ENCODE results near the gene ATP2B3.

The ATP2B3 gene

DNA sequence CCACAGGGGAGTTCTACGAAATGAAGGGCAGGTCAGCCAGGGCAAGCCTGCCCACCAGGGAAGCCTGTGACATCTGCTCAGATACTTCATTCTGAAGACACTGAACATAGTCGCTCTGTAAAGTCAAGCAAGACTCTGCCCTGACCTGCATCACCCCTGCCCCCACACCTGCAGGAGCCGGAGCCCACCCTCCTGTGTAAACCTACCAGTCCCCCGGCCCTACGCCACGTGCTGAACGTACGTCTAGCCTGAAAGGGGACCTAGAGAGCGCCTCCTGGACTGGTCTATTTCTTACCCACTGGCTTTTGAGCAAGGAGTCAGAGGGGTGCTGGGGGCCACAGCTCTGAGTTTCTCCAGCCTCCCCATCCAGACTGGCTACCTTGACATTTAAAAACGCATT, 69.9 kb downstream of the ATP2B3 start:
- no peaks in the 10 kb centered on the region for H3K27me3 ChIP-seq (ENCODE audit: control insufficient read depth, insufficient read depth, low read length)

DNA sequence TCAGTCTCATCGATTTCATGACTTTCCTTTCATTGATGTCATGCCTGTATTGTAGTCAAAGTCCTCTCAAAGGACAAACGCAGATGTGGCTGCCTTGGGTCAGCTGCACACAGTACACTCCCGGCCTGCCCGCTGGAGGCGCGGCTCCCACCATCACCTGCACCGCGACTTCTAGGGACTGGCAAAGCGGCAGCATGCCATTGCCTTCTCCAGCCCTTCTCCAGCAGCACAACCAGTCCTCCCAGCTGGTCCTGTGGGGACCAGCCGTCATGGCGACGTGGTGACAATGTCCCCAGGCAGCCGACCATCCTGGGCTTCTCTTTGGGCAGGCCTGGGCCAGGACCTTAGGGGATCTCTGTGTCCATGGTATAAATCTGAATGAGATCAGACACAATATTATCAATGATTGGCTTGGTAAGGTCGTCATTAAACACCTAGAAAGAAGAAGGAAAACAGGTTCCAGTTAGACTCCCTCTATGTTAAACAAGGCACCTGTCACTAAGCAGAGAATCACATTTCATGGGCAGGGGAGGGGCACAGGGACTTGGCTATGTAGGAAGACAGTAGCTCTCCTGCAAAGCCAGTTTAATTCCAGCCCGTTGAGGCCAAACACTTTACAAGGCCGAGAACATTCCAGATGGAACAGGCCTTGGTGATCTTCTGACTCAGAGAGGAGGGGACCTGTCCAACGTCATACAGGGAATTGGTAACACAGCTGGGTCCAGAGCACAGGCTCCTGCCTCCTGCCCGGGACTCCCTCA, 70.8 kb downstream of the ATP2B3 start:
- H2AFZ ChIP-seq = no peak overlapping the region
- no peak for TF ChIP-seq CTCF (IDR thresholded peaks at IDR 0.05)
- no peaks in the 10 kb centered on the region for H3K27me3 ChIP-seq (ENCODE audit: control insufficient read depth, insufficient read depth, low read length)
- no peak overlapping the region for H3K4me2 ChIP-seq (ENCODE audit: low read length)
- H3K4me3 ChIP-seq (ENCODE audit: low read depth, low read length) = no peak overlapping the region
- H3K36me3 ChIP-seq (ENCODE audit: control insufficient read depth, insufficient read depth, low read length) = no peaks in the 10 kb centered on the region
- no peak overlapping the region for H3K27ac ChIP-seq
- H3K9ac ChIP-seq = no peak overlapping the region
- no peaks in the 10 kb centered on the region for H3K79me2 ChIP-seq
- H3K4me1 ChIP-seq = no peaks in the 10 kb centered on the region
- H3K9me3 ChIP-seq (ENCODE audit: control insufficient read depth, low read length) = no peaks in the 10 kb centered on the region

More for the DNA sequence above, 69.9 kb downstream of the ATP2B3 start:
- Histone ChIP-seq H3K9me3 (ENCODE audit: control insufficient read depth, low read length) (no peaks in the 10 kb centered on the region), H2AFZ (no peak overlapping the region), H3K9ac (no peak overlapping the region), H3K4me3 (ENCODE audit: low read depth, low read length) (no peak overlapping the region), H3K79me2 (no peaks in the 10 kb centered on the region), H3K4me1 (no peaks in the 10 kb centered on the region), H3K4me2 (ENCODE audit: low read length) (no peak overlapping the region), H3K36me3 (ENCODE audit: control insufficient read depth, insufficient read depth, low read length) (no peaks in the 10 kb centered on the region), H3K27ac (no peak overlapping the region)
- no peak for TF ChIP-seq CTCF (IDR thresholded peaks at IDR 0.05)

DNA sequence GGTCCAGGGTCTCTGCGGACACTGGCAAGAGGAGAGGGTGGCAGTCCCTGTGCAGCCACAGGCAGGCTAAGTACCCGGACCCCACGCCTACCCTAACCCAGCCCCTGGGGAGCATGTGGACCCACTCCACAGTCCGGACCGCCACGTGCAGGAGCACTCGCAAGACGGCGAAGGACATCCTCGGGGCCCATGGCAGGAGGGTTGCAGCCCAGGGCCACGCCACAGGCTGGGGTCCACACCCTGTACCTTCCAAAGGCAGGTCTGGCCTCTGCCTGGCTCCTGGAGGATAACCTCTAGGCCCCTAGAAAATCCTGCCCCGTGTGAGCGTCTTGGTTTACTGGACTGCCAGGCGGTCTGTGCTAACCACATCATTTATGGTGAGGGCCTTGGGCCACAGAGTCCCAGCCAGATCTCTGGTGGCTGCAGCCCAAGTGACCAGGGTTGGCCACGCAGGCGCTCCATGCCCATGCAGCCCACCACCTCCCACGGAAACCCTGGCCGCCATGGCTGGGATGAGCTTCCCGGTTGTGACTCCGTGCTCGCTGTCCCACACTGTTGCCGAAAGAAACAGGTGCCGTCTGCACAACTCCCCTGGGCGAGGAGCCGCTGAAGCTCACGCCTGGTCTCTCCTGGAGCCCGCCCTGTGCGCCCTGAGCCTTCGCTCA, 71.5 kb downstream of the ATP2B3 start:
- Histone ChIP-seq H3K36me3 (ENCODE audit: control insufficient read depth, insufficient read depth, low read length) (no peaks in the 10 kb centered on the region), H3K4me2 (ENCODE audit: low read length) (no peak overlapping the region), H3K79me2 (no peaks in the 10 kb centered on the region), H3K27me3 (ENCODE audit: control insufficient read depth, insufficient read depth, low read length) (no peaks in the 10 kb centered on the region), H3K4me3 (ENCODE audit: low read depth, low read length) (no peak overlapping the region), H3K9me3 (ENCODE audit: control insufficient read depth, low read length) (no peaks in the 10 kb centered on the region), H2AFZ (no peak overlapping the region), H3K4me1 (no peaks in the 10 kb centered on the region), H3K9ac (no peak overlapping the region), H3K27ac (no peak overlapping the region)
- no peak for TF ChIP-seq CTCF (IDR thresholded peaks at IDR 0.05)

GRCh38 chrX:153590961-153591956, 73.8 kb downstream of the ATP2B3 start:
- no peak overlapping the region for H3K27ac ChIP-seq
- no peak for TF ChIP-seq CTCF (IDR thresholded peaks at IDR 0.05)

More at GRCh38 chrX:153590961-153591956, 73.8 kb downstream of the ATP2B3 start:
- Histone ChIP-seq H3K4me3 (ENCODE audit: low read depth, low read length) (no peak overlapping the region), H3K4me1 (no peaks in the 10 kb centered on the region), H2AFZ (no peak overlapping the region), H3K79me2 (no peaks in the 10 kb centered on the region), H3K27me3 (ENCODE audit: control insufficient read depth, insufficient read depth, low read length) (no peaks in the 10 kb centered on the region), H3K9ac (no peak overlapping the region), H3K36me3 (ENCODE audit: control insufficient read depth, insufficient read depth, low read length) (no peaks in the 10 kb centered on the region), H3K9me3 (ENCODE audit: control insufficient read depth, low read length) (no peaks in the 10 kb centered on the region), H3K4me2 (ENCODE audit: low read length) (no peak overlapping the region)

Measured in parathyroid adenoma (tissue), 2 donors.